ENCODE results near the gene SCRT2.

The SCRT2 gene

DNA sequence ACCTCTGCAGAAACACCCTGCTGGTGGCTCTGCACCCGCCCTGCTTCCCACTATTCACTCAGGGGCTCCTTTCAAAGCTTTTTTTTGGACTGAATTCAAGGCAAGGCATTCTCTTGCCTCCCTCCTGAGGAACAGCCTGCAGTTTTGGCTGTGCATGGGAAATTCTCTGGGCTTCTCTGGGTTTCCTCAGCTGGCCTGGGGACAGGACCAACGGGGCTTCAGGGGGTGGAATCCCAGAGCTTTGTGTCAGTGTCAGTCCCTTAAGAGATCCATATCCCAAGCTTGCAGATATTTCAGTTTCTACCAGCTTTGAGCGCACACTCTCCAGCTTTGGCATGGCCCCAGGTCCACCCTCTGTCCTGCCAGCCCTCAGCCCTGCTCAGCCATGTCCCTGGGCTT, 2.0 kb downstream of the SCRT2 start:
- peaks cover 42 to 52% of the 10 kb centered on the region in 2 donors for H3K27me3 ChIP-seq (ENCODE audit: control insufficient read depth in 1 of 2, insufficient read depth in 2 of 2, low read length in 2 of 2)
- H3K9ac ChIP-seq (ENCODE audit: low read depth in 1 of 2, low read length in 2 of 2): no peak overlapping the region
- H3K4me3 ChIP-seq (ENCODE audit: low read depth in 1 of 2, low read length in 2 of 2): no peak overlapping the region
- no peaks in the 10 kb centered on the region for H3K36me3 ChIP-seq (ENCODE audit: control insufficient read depth in 1 of 2, insufficient read depth in 2 of 2, low read length in 2 of 2)
- H3K9me3 ChIP-seq (ENCODE audit: control insufficient read depth in 1 of 2, low read length in 2 of 2): no peaks in the 10 kb centered on the region
- H3K4me1 ChIP-seq (ENCODE audit: control insufficient read depth in 1 of 2, insufficient read depth in 2 of 2, low read length in 2 of 2): peaks cover 0 to 5% of the 10 kb centered on the region in 2 donors
- H3K27ac ChIP-seq (ENCODE audit: low read depth, low read length): no peak overlapping the region

DNA sequence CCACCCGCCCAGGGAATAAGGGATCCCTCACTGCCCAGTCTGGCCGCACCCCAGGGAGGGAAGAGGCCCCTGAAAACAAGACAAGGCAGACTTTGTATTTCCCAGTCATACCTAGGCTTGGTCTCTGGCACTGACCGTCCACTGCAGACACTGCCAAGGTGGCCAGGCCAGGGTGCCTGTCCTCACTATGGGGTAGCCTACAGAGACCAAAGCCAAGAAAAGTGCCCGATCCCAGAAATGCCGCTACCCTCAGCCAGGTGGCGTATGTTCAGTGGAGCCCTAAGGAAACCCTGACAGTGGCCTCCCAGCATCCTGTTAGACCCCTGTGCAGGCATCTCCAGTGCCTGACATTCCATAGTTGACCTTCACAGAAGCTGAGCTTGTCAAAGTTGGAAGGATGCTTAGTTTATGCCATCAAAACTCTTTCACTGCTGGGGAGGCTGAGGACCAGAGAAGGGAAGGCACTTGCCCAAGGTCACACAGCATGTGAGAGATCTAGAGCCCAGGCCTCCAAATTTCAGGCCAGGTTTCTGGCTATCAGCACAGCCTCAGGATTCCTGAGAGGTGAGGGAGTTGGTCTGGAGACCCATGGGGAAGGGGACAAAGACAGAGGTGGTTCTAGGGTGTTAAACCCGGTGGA, 2.5 kb downstream of the SCRT2 start:
- no peaks in the 10 kb centered on the region for H3K9me3 ChIP-seq (ENCODE audit: control insufficient read depth in 1 of 2, low read length in 2 of 2)
- H3K9ac ChIP-seq (ENCODE audit: low read depth in 1 of 2, low read length in 2 of 2): no peak overlapping the region
- H3K27ac ChIP-seq (ENCODE audit: low read depth, low read length): no peak overlapping the region
- peaks cover 39 to 52% of the 10 kb centered on the region in 2 donors for H3K27me3 ChIP-seq (ENCODE audit: control insufficient read depth in 1 of 2, insufficient read depth in 2 of 2, low read length in 2 of 2)
- H3K4me3 ChIP-seq (ENCODE audit: low read depth in 1 of 2, low read length in 2 of 2): no peak overlapping the region
- H3K4me1 ChIP-seq (ENCODE audit: control insufficient read depth in 1 of 2, insufficient read depth in 2 of 2, low read length in 2 of 2): peaks cover 0 to 5% of the 10 kb centered on the region in 2 donors
- H3K36me3 ChIP-seq (ENCODE audit: control insufficient read depth in 1 of 2, insufficient read depth in 2 of 2, low read length in 2 of 2): no peaks in the 10 kb centered on the region

DNA sequence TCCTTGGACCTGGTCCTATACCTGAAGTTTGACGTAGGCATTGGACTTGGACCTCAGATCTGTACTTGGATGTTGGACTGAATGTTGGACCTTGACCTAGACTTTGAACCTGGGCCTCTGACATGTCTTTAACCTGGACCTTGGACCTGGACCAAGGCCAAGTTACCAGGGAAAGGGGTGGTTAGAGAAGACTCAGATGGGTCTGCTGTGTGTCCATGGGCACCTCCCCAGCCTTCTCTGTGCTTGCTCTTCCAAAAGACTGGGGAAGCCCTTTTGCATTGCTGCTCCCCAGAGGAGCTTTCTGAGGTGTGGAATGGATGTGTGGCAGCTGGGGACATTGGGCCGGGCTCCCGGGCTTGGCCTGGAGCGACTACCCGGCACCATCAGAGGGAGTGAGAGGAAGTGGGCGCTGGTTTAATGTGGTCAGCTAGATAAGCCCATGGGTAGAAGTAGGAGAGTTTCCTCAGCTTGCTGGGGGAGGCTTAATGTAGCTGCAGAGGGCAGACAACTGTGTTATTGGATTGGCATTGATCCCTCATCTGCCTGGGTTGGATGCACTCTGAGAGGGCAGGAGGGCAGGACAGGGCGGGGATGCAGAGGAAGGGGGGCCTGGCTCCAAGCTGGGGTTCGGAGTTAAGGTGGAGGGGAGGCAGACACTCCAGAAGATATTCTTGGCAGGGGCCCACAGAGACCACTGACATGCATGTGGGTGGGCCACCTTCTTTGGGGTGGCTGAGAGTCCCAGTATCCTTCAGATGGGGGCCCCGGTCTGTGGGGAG, 4.2 kb downstream of the SCRT2 start:
- Histone ChIP-seq H3K27me3 (ENCODE audit: control insufficient read depth in 1 of 2, insufficient read depth in 2 of 2, low read length in 2 of 2) (peaks cover 32 to 50% of the 10 kb centered on the region in 2 donors), H3K4me1 (ENCODE audit: control insufficient read depth in 1 of 2, insufficient read depth in 2 of 2, low read length in 2 of 2) (peaks cover 0 to 5% of the 10 kb centered on the region in 2 donors), H3K4me3 (ENCODE audit: low read depth in 1 of 2, low read length in 2 of 2) (no peak overlapping the region), H3K27ac (ENCODE audit: low read depth, low read length) (no peak overlapping the region), H3K9me3 (ENCODE audit: control insufficient read depth in 1 of 2, low read length in 2 of 2) (no peaks in the 10 kb centered on the region), H3K9ac (ENCODE audit: low read depth in 1 of 2, low read length in 2 of 2) (no peak overlapping the region), H3K36me3 (ENCODE audit: control insufficient read depth in 1 of 2, insufficient read depth in 2 of 2, low read length in 2 of 2) (no peaks in the 10 kb centered on the region)

DNA sequence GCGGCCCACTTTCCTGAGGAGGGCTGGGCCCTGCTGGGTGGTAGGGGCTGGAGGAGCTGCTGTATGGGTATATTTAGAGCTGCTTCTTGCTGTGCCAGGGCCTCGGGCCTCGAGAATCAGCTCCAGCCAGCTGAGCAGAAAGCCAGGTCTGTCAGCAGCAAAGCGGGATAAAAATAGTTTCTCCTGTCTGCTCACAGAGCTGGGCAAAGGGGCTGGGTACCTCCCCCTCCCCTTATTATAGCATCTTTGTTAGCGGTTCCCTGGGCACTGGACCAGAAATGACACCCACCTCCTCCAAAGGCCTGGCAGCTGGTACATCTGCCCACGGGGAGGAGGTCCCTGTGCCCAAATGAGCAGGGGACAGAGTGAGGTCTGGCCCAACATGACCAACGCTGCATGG, 6.0 kb downstream of the SCRT2 start:
- H3K36me3 ChIP-seq (ENCODE audit: control insufficient read depth in 1 of 2, insufficient read depth in 2 of 2, low read length in 2 of 2): no peaks in the 10 kb centered on the region
- H3K27ac ChIP-seq (ENCODE audit: low read depth, low read length): no peak overlapping the region
- peaks cover 33 to 58% of the 10 kb centered on the region in 2 donors for H3K27me3 ChIP-seq (ENCODE audit: control insufficient read depth in 1 of 2, insufficient read depth in 2 of 2, low read length in 2 of 2)
- no peaks in the 10 kb centered on the region for H3K9me3 ChIP-seq (ENCODE audit: control insufficient read depth in 1 of 2, low read length in 2 of 2)
- H3K9ac ChIP-seq (ENCODE audit: low read depth in 1 of 2, low read length in 2 of 2): no peak overlapping the region
- no peak overlapping the region for H3K4me3 ChIP-seq (ENCODE audit: low read depth in 1 of 2, low read length in 2 of 2)
- no peaks in the 10 kb centered on the region for H3K4me1 ChIP-seq (ENCODE audit: control insufficient read depth in 1 of 2, insufficient read depth in 2 of 2, low read length in 2 of 2)

DNA sequence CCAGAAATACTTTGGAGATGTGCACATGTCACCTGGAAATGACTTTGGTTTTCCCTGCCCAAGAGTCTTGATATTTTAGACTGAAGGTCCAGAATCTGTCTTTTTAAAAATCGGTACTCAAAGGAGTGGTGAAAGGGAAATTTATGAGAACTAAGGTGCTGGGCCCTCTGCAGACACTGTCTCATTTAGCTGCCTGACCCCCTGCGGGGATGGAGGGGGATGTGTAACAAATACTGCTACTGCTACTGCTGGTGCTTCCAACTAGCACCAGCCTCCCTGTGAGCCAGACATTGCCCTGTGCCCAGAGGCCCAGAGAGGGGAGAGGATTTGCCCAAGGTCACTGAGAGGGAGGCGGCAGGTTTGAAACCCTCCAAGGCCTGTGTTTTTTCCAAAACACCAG, 7.0 kb downstream of the SCRT2 start:
- no peak overlapping the region for H3K4me3 ChIP-seq (ENCODE audit: low read depth in 1 of 2, low read length in 2 of 2)
- H3K36me3 ChIP-seq (ENCODE audit: control insufficient read depth in 1 of 2, insufficient read depth in 2 of 2, low read length in 2 of 2): no peaks in the 10 kb centered on the region
- no peak overlapping the region for H3K9ac ChIP-seq (ENCODE audit: low read depth in 1 of 2, low read length in 2 of 2)
- H3K27me3 ChIP-seq (ENCODE audit: control insufficient read depth in 1 of 2, insufficient read depth in 2 of 2, low read length in 2 of 2): peaks cover 37 to 53% of the 10 kb centered on the region in 2 donors
- no peaks in the 10 kb centered on the region for H3K9me3 ChIP-seq (ENCODE audit: control insufficient read depth in 1 of 2, low read length in 2 of 2)
- no peaks in the 10 kb centered on the region for H3K4me1 ChIP-seq (ENCODE audit: control insufficient read depth in 1 of 2, insufficient read depth in 2 of 2, low read length in 2 of 2)
- H3K27ac ChIP-seq (ENCODE audit: low read depth, low read length): no peak overlapping the region

DNA sequence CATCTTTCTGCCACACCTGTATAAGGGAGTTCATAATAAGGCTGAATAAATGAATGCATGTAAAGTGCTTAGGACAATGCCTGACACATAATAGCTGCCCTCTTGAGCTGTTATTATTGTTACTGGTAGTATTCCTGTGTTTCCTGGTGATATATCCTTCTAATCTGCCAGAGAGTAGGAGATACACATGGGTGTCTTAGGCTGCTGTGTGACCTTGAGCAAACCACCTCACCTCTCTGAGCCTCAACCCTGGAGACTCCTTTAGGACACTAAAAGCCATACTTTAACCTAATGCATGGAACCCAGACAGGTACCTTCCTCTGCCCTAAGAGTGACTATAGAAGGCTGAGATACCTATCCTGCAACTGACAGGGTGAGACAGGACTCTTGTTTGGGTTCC, 7.6 kb downstream of the SCRT2 start:
- H3K9ac ChIP-seq (ENCODE audit: low read depth in 1 of 2, low read length in 2 of 2): no peak overlapping the region
- H3K9me3 ChIP-seq (ENCODE audit: control insufficient read depth in 1 of 2, low read length in 2 of 2): no peaks in the 10 kb centered on the region
- peaks cover 36 to 53% of the 10 kb centered on the region in 2 donors for H3K27me3 ChIP-seq (ENCODE audit: control insufficient read depth in 1 of 2, insufficient read depth in 2 of 2, low read length in 2 of 2)
- no peak overlapping the region for H3K27ac ChIP-seq (ENCODE audit: low read depth, low read length)
- no peaks in the 10 kb centered on the region for H3K4me1 ChIP-seq (ENCODE audit: control insufficient read depth in 1 of 2, insufficient read depth in 2 of 2, low read length in 2 of 2)
- H3K4me3 ChIP-seq (ENCODE audit: low read depth in 1 of 2, low read length in 2 of 2): no peak overlapping the region
- no peaks in the 10 kb centered on the region for H3K36me3 ChIP-seq (ENCODE audit: control insufficient read depth in 1 of 2, insufficient read depth in 2 of 2, low read length in 2 of 2)

DNA sequence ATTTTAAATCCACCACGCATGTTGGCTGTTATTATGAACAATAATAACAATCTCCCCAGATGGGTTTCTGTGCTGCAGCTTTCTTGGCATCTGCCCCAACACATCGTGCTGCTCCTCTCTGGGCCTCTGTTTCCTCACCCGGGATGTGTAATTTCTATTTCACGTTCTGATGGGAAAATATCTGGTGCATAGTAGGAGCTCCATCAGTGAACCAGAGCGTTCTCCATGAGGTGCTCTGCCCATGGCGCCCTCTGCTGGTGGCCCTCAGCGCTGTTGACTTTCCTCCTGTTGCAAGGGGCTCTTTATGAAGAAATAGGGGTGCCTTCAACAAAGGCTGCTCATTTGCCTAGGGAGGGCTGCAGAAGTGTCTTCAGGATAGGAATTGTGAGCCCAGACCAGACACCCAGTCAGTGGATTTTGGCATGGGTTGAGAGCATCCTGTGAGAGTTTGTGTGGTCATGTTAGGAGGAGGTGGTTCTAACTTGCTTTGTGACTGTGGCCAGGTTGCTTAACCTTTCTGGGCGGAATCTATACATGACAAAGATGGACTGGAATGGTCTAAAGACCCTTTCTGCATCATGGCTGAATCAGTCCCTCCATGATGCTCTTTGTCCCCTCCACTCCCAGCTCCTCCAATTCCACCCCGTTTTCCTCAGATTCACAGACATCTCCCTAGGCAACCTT, 8.1 kb downstream of the SCRT2 start:
- H3K9me3 ChIP-seq (ENCODE audit: control insufficient read depth in 1 of 2, low read length in 2 of 2): no peaks in the 10 kb centered on the region
- no peak overlapping the region for H3K4me3 ChIP-seq (ENCODE audit: low read depth in 1 of 2, low read length in 2 of 2)
- peaks cover 39 to 53% of the 10 kb centered on the region in 2 donors for H3K27me3 ChIP-seq (ENCODE audit: control insufficient read depth in 1 of 2, insufficient read depth in 2 of 2, low read length in 2 of 2)
- H3K36me3 ChIP-seq (ENCODE audit: control insufficient read depth in 1 of 2, insufficient read depth in 2 of 2, low read length in 2 of 2): no peaks in the 10 kb centered on the region
- no peaks in the 10 kb centered on the region for H3K4me1 ChIP-seq (ENCODE audit: control insufficient read depth in 1 of 2, insufficient read depth in 2 of 2, low read length in 2 of 2)
- H3K27ac ChIP-seq (ENCODE audit: low read depth, low read length): no peak overlapping the region
- H3K9ac ChIP-seq (ENCODE audit: low read depth in 1 of 2, low read length in 2 of 2): no peak overlapping the region

DNA sequence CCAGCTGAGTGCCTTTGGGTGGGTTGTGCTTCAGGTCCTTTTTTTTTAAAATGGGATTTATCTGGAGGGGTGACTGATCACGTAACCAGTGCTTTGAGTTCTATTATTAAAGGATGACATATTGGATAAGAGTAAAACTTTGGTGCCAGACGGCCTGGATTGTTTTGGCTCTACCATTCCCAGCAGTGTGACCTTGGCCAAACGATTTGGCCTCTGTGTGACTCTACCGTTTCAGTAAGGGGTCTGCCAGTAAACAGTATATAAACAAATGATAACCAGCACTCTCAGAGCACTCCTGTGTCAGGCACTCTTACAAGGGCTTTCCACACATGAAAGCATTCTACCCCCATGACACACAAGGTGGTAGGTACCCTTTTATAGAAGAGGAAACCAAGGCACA, 8.7 kb downstream of the SCRT2 start:
- no peak overlapping the region for H3K4me3 ChIP-seq (ENCODE audit: low read depth in 1 of 2, low read length in 2 of 2)
- H3K9ac ChIP-seq (ENCODE audit: low read depth in 1 of 2, low read length in 2 of 2): no peak overlapping the region
- H3K27ac ChIP-seq (ENCODE audit: low read depth, low read length): no peak overlapping the region
- peaks cover 40 to 52% of the 10 kb centered on the region in 2 donors for H3K27me3 ChIP-seq (ENCODE audit: control insufficient read depth in 1 of 2, insufficient read depth in 2 of 2, low read length in 2 of 2)
- no peaks in the 10 kb centered on the region for H3K9me3 ChIP-seq (ENCODE audit: control insufficient read depth in 1 of 2, low read length in 2 of 2)
- H3K36me3 ChIP-seq (ENCODE audit: control insufficient read depth in 1 of 2, insufficient read depth in 2 of 2, low read length in 2 of 2): no peaks in the 10 kb centered on the region
- no peaks in the 10 kb centered on the region for H3K4me1 ChIP-seq (ENCODE audit: control insufficient read depth in 1 of 2, insufficient read depth in 2 of 2, low read length in 2 of 2)

DNA sequence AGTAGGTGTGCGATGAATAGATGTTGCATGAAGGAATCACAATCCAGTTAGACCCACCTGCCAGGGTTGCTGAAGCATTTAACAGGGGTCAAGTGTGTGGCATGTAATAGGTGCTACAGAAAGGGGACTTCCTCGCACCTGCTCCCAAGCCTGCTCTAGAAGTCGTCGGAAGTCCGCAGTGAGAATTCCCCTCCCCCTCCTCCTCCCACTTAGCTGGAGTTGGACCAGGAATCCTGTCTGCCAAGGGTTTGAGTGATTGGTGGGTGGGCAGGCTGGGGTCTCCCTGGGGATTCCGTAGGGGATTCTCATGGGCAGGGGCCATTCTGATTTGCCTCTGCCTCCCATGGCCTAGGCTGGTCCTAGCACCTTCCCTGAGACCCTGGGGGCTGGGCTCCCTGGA, 10.3 kb downstream of the SCRT2 start:
- Histone ChIP-seq H3K27ac (ENCODE audit: low read depth, low read length) (no peak overlapping the region), H3K27me3 (ENCODE audit: control insufficient read depth in 1 of 2, insufficient read depth in 2 of 2, low read length in 2 of 2) (peaks cover 44 to 57% of the 10 kb centered on the region in 2 donors), H3K4me3 (ENCODE audit: low read depth in 1 of 2, low read length in 2 of 2) (no peak overlapping the region), H3K36me3 (ENCODE audit: control insufficient read depth in 1 of 2, insufficient read depth in 2 of 2, low read length in 2 of 2) (no peaks in the 10 kb centered on the region), H3K9me3 (ENCODE audit: control insufficient read depth in 1 of 2, low read length in 2 of 2) (no peaks in the 10 kb centered on the region), H3K4me1 (ENCODE audit: control insufficient read depth in 1 of 2, insufficient read depth in 2 of 2, low read length in 2 of 2) (no peaks in the 10 kb centered on the region), H3K9ac (ENCODE audit: low read depth in 1 of 2, low read length in 2 of 2) (no peak overlapping the region)

DNA sequence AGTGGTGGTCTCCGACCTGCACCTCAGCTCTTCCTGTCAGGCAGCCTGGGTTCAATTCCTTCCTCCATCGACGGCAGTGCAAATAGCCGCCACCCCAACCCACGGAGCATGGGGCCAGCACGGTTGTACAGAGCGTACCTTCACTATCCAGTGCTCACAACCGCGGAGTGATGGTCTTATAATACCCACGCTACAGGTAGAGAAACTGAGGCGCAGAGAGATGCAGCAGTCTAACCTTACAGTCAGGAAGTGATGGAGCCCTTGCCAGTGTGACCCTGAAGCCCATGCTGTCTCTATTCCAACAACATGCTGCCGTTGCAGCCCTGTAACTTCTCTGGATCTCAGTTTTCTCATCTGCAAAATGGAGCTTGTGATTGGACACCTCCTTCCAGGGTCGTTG, 11.0 kb downstream of the SCRT2 start:
- Histone ChIP-seq H3K9ac (ENCODE audit: low read depth in 1 of 2, low read length in 2 of 2) (no peak overlapping the region), H3K27me3 (ENCODE audit: control insufficient read depth in 1 of 2, insufficient read depth in 2 of 2, low read length in 2 of 2) (peaks cover 46 to 58% of the 10 kb centered on the region in 2 donors), H3K4me3 (ENCODE audit: low read depth in 1 of 2, low read length in 2 of 2) (no peak overlapping the region), H3K9me3 (ENCODE audit: control insufficient read depth in 1 of 2, low read length in 2 of 2) (no peaks in the 10 kb centered on the region), H3K27ac (ENCODE audit: low read depth, low read length) (no peak overlapping the region), H3K36me3 (ENCODE audit: control insufficient read depth in 1 of 2, insufficient read depth in 2 of 2, low read length in 2 of 2) (no peaks in the 10 kb centered on the region), H3K4me1 (ENCODE audit: control insufficient read depth in 1 of 2, insufficient read depth in 2 of 2, low read length in 2 of 2) (no peaks in the 10 kb centered on the region)
